ENCODE measurements around the gene SLC27A5.

DNA sequence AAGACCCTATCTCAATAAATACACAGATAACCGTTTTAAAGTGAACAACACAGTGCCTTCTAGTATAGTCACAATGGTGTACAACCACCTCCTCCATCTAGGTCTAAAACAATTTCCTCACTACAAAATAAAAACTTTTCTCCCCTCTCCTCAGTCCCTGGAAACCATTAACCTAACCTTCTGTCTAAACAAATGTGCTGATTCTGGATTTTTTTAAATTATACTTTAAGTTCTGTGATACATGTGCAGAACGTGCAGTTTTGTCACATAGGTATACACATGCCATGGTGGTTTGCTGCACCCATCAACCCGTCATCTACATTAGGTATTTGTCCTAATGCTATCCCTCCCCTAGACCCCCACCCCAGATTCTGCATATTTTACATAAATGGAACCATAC, 17.6 kb upstream of the SLC27A5 start:
- TF ChIP-seq, protein P1, sequence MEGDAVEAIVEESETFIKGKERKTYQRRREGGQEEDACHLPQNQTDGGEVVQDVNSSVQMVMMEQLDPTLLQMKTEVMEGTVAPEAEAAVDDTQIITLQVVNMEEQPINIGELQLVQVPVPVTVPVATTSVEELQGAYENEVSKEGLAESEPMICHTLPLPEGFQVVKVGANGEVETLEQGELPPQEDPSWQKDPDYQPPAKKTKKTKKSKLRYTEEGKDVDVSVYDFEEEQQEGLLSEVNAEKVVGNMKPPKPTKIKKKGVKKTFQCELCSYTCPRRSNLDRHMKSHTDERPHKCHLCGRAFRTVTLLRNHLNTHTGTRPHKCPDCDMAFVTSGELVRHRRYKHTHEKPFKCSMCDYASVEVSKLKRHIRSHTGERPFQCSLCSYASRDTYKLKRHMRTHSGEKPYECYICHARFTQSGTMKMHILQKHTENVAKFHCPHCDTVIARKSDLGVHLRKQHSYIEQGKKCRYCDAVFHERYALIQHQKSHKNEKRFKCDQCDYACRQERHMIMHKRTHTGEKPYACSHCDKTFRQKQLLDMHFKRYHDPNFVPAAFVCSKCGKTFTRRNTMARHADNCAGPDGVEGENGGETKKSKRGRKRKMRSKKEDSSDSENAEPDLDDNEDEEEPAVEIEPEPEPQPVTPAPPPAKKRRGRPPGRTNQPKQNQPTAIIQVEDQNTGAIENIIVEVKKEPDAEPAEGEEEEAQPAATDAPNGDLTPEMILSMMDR (IDR thresholded peaks at IDR 0.05): no peak
- TF ChIP-seq RAD21 (IDR thresholded peaks at IDR 0.05; ENCODE audit: low read length) (no peak), SIN3A (IDR thresholded peaks at IDR 0.05; ENCODE audit: borderline replicate concordance, low read depth, low read length) (no peak), RFX5 (IDR thresholded peaks at IDR 0.05; ENCODE audit: low read length) (no peak)

Measured in SK-N-SH (cell line).